HEK293 (cell line): Measurements from ENCODE around the gene PIGP.

ENCODE experiments used
- ATF2 ChIP-seq: fragments of 450-650 bp; formaldehyde crosslinking; IDR thresholded peaks from 2 replicates; pipeline ENCODE4 v1.5.1; 2016; ENCODE audit warnings: missing biosample characterization, missing genetic modification characterization, low read depth
- GLI2 ChIP-seq: fragments of 450-650 bp; formaldehyde crosslinking; IDR thresholded peaks from 2 replicates; pipeline ENCODE4; 2017; ENCODE audit warnings: missing biosample characterization, missing genetic modification characterization, low read depth, borderline replicate concordance
- GLIS1 ChIP-seq: fragments of 450-650 bp; formaldehyde crosslinking; IDR thresholded peaks from 2 replicates; pipeline ENCODE4 v1.5.1; 2016; ENCODE audit warnings: missing biosample characterization, missing genetic modification characterization
- HOXD13 ChIP-seq: sonication (generic); formaldehyde crosslinking; IDR thresholded peaks from 2 replicates; pipeline ENCODE4 v1.8.0; 2022; ENCODE audit warnings: missing genetic modification reagents, borderline replicate concordance
- PRDM6 ChIP-seq: fragments of 450-650 bp; formaldehyde crosslinking; IDR thresholded peaks from 2 replicates; pipeline ENCODE4 v1.5.1; 2017; ENCODE audit warnings: missing biosample characterization, missing genetic modification characterization
- TRIM28 ChIP-seq: IDR thresholded peaks from 2 replicates; pipeline ENCODE4 v1.6.1; 2011; ENCODE audit warnings: low read length, control low read depth, borderline replicate concordance
- YY1 ChIP-seq: fragments of 450-650 bp; formaldehyde crosslinking; IDR thresholded peaks from 2 replicates; pipeline ENCODE4 v1.5.1; 2018; ENCODE audit warnings: missing biosample characterization, missing genetic modification characterization
- ZBTB6 ChIP-seq: fragments of 450-650 bp; formaldehyde crosslinking; IDR thresholded peaks from 2 replicates; pipeline ENCODE4 v1.5.1; 2017; ENCODE audit warnings: missing biosample characterization, missing genetic modification characterization
- ZBTB8A ChIP-seq: fragments of 450-650 bp; formaldehyde crosslinking; IDR thresholded peaks from 2 replicates; pipeline ENCODE4 v1.5.1; 2016; ENCODE audit warnings: missing biosample characterization, missing genetic modification characterization
- ZFP41 ChIP-seq: fragments of 450-650 bp; formaldehyde crosslinking; IDR thresholded peaks from 2 replicates; pipeline ENCODE4 v1.5.1; 2016; ENCODE audit warnings: missing biosample characterization, missing genetic modification characterization, borderline replicate concordance
- ZNF10 ChIP-seq: fragments of 450-650 bp; formaldehyde crosslinking; IDR thresholded peaks from 2 replicates; pipeline ENCODE4 v1.5.1; 2017; ENCODE audit warnings: missing biosample characterization, missing genetic modification characterization
- ZNF175 ChIP-seq: fragments of 450-650 bp; formaldehyde crosslinking; IDR thresholded peaks from 2 replicates; pipeline ENCODE4 v1.5.1; 2016; ENCODE audit warnings: missing biosample characterization, missing genetic modification characterization
- ZNF19 ChIP-seq: fragments of 450-650 bp; formaldehyde crosslinking; IDR thresholded peaks from 2 replicates; pipeline ENCODE4; 2016; ENCODE audit warnings: missing biosample characterization, missing genetic modification characterization, low read depth
- ZNF221 ChIP-seq: fragments of 450-650 bp; formaldehyde crosslinking; IDR thresholded peaks from 2 replicates; pipeline ENCODE4 v1.5.1; 2017; ENCODE audit warnings: missing biosample characterization, missing genetic modification characterization, borderline replicate concordance
- ZNF274 ChIP-seq, 2 experiments: fragments of 200-500 bp in 1 of 2; fragments of 450-650 bp in 1 of 2; sonication (Bioruptor generic) in 1 of 2; formaldehyde crosslinking in 1 of 2; IDR thresholded peaks; 2 replicates each; pipeline versions ENCODE4 v1.5.1 to v1.6.1; 2014 to 2016; ENCODE audit warnings: borderline replicate concordance in 1 of 2, inconsistent platforms in 1 of 2, low read length in 1 of 2, missing biosample characterization in 1 of 2, missing genetic modification characterization in 1 of 2
- ZNF302 ChIP-seq: fragments of 450-650 bp; formaldehyde crosslinking; IDR thresholded peaks from 2 replicates; pipeline ENCODE4 v1.5.1; 2016; ENCODE audit warnings: missing biosample characterization, missing genetic modification characterization, low read depth
- ZNF324 ChIP-seq: fragments of 450-650 bp; formaldehyde crosslinking; IDR thresholded peaks from 2 replicates; pipeline ENCODE4 v1.5.1; 2016; ENCODE audit warnings: missing biosample characterization, missing genetic modification characterization
- ZNF398 ChIP-seq: fragments of 450-650 bp; formaldehyde crosslinking; IDR thresholded peaks from 2 replicates; pipeline ENCODE4 v1.5.1; 2017; ENCODE audit warnings: missing biosample characterization, missing genetic modification characterization
- ZNF529 ChIP-seq: fragments of 450-650 bp; formaldehyde crosslinking; IDR thresholded peaks from 2 replicates; pipeline ENCODE4 v1.5.1; 2017; ENCODE audit warnings: missing genetic modification characterization, missing biosample characterization; ENCODE audit not compliant: insufficient replicate concordance
- ZNF600 ChIP-seq: fragments of 450-650 bp; formaldehyde crosslinking; IDR thresholded peaks from 2 replicates; pipeline ENCODE4 v1.5.1; 2016; ENCODE audit warnings: missing biosample characterization, missing genetic modification characterization
- ZNF621 ChIP-seq: fragments of 450-650 bp; formaldehyde crosslinking; IDR thresholded peaks from 2 replicates; pipeline ENCODE4 v1.5.1; 2017; ENCODE audit warnings: missing biosample characterization, missing genetic modification characterization
- ZNF664 ChIP-seq: fragments of 450-650 bp; formaldehyde crosslinking; IDR thresholded peaks from 2 replicates; pipeline ENCODE4 v1.5.1; 2016; ENCODE audit warnings: missing biosample characterization, missing genetic modification characterization
- ZNF785 ChIP-seq: fragments of 450-650 bp; formaldehyde crosslinking; IDR thresholded peaks from 2 replicates; pipeline ENCODE4 v1.5.1; 2016; ENCODE audit warnings: missing biosample characterization, missing genetic modification characterization
- ZNF791 ChIP-seq: fragments of 450-650 bp; formaldehyde crosslinking; IDR thresholded peaks from 2 replicates; pipeline ENCODE4 v1.5.1; 2016; ENCODE audit warnings: missing biosample characterization, missing genetic modification characterization
- ZNF837 ChIP-seq: fragments of 450-650 bp; formaldehyde crosslinking; IDR thresholded peaks from 2 replicates; pipeline ENCODE4 v1.5.1; 2016; ENCODE audit warnings: missing biosample characterization, missing genetic modification characterization
- ZSCAN30 ChIP-seq: fragments of 450-650 bp; IDR thresholded peaks from 2 replicates; pipeline ENCODE4 v1.5.1; 2018; ENCODE audit warnings: missing biosample characterization, mild to moderate bottlenecking, missing genetic modification characterization, moderate library complexity
- TF ChIP-seq, protein P1 (sequence below): IDR thresholded peaks from 2 replicates; pipeline ENCODE4 v1.6.1; 2011; ENCODE audit warnings: mild to moderate bottlenecking, low read depth, low read length, borderline replicate concordance
- TF ChIP-seq, protein P2 (sequence below): fragments of 450-650 bp; formaldehyde crosslinking; IDR thresholded peaks from 2 replicates; pipeline ENCODE4 v1.5.1; 2016; ENCODE audit warnings: missing biosample characterization, missing genetic modification characterization
- TF ChIP-seq, protein P3 (sequence below): fragments of 450-650 bp; formaldehyde crosslinking; IDR thresholded peaks from 2 replicates; pipeline ENCODE4 v1.5.1; 2016; ENCODE audit warnings: missing biosample characterization, missing genetic modification characterization

Gene PIGP

DNA sequence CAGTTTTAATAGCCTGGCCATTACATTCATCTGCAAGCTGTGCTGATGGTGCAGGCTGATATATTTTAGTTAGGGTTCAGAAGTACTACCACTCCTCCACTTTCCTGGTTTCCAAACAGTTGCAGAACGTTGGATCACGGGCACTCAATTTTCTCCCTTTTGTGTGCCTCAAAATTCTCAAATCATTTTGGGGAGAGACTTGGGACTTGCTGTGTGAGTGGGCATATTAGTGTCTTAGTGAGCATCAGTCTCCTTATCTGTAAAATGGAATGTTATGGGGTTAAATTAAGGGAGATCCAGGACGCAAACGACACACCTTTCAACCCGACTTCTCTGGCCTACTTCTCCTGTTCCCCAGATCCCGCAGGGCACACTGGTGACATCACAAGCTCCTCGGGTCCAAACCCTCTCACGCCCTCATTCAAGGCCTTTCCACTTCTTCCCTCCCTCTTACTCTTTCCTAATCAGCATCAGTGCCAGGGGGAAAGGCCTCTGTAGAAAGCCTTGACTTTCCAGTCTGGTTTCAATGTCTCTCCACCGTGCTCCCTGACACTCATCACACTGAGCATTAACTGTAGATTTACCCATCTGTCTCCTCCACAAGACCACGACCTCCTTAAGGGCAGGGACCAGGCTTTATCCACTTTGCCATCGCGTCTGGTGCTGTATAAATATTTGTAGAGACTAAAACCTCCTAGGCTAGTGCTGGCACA, 1.2 kb downstream of the PIGP start (continued):
- TF ChIP-seq, protein P1, sequence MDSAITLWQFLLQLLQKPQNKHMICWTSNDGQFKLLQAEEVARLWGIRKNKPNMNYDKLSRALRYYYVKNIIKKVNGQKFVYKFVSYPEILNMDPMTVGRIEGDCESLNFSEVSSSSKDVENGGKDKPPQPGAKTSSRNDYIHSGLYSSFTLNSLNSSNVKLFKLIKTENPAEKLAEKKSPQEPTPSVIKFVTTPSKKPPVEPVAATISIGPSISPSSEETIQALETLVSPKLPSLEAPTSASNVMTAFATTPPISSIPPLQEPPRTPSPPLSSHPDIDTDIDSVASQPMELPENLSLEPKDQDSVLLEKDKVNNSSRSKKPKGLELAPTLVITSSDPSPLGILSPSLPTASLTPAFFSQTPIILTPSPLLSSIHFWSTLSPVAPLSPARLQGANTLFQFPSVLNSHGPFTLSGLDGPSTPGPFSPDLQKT: no peak
- no peak for TF ChIP-seq YY1 (tag by site-specific recombination)
- TF ChIP-seq ZNF621 (tag by site-specific recombination): no peak
- TF ChIP-seq ZNF324 (tag by site-specific recombination): no peak
- TF ChIP-seq, protein P2, sequence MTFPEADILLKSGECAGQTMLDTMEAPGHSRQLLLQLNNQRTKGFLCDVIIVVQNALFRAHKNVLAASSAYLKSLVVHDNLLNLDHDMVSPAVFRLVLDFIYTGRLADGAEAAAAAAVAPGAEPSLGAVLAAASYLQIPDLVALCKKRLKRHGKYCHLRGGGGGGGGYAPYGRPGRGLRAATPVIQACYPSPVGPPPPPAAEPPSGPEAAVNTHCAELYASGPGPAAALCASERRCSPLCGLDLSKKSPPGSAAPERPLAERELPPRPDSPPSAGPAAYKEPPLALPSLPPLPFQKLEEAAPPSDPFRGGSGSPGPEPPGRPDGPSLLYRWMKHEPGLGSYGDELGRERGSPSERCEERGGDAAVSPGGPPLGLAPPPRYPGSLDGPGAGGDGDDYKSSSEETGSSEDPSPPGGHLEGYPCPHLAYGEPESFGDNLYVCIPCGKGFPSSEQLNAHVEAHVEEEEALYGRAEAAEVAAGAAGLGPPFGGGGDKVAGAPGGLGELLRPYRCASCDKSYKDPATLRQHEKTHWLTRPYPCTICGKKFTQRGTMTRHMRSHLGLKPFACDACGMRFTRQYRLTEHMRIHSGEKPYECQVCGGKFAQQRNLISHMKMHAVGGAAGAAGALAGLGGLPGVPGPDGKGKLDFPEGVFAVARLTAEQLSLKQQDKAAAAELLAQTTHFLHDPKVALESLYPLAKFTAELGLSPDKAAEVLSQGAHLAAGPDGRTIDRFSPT: no peak
- TF ChIP-seq ZNF221 (tag by site-specific recombination): no peak
- peak; percentile 96 for TF ChIP-seq ZNF10 (tag by site-specific recombination)
- TF ChIP-seq, protein P3, sequence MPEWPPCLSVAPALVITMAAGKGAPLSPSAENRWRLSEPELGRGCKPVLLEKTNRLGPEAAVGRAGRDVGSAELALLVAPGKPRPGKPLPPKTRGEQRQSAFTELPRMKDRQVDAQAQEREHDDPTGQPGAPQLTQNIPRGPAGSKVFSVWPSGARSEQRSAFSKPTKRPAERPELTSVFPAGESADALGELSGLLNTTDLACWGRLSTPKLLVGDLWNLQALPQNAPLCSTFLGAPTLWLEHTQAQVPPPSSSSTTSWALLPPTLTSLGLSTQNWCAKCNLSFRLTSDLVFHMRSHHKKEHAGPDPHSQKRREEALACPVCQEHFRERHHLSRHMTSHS: no peak
- no peak for TF ChIP-seq ATF2 (tag by site-specific recombination)
- peak; percentile 25; the same call in 1 of the 2 replicates for TF ChIP-seq ZNF398 (tag by site-specific recombination)
- TF ChIP-seq ZFP41 (tag by site-specific recombination): no peak
- no peak for TF ChIP-seq GLI2 (tag by site-specific recombination)
- TF ChIP-seq ZNF791 (tag by site-specific recombination): no peak
- TF ChIP-seq PRDM6 (tag by site-specific recombination): no peak
- TF ChIP-seq ZNF785 (tag by site-specific recombination): no peak
- no peak for TF ChIP-seq GLIS1 (tag by site-specific recombination)
- TF ChIP-seq ZBTB6 (tag by site-specific recombination): no peak
- no peak for TF ChIP-seq ZNF175
- peak; percentile 63; the same call in 1 of the 2 replicates for TF ChIP-seq TRIM28
- no peak for TF ChIP-seq ZNF529
- TF ChIP-seq ZBTB8A (tag by site-specific recombination): peak; percentile 73
- TF ChIP-seq ZSCAN30 (tag by site-specific recombination): no peak
- TF ChIP-seq ZNF600: peak; percentile 44; the same call in 1 of the 2 replicates
- TF ChIP-seq ZNF837 (tag by site-specific recombination): no peak
- TF ChIP-seq ZNF302: no peak
- TF ChIP-seq ZNF19 (tag by site-specific recombination): no peak
- no peak for TF ChIP-seq HOXD13 (CRISPR knock-in tag)
- TF ChIP-seq ZNF664: peak; percentile 78; the same call in 1 of the 2 replicates
- TF ChIP-seq ZNF274 (IDR thresholded peaks at IDR 0.05; ENCODE audit: low read length): no peak
- TF ChIP-seq ZNF274 (tag by site-specific recombination; IDR thresholded peaks at IDR 0.05; ENCODE audit: borderline replicate concordance): no peak
